B cell (primary cell): ENCODE data around the gene WDR5B. TPM values are rescaled to one million over a fixed set of nuclear protein-coding genes. Genes with fewer than 3 reads are reported as not detected.

ENCODE experiments used
- ATAC-seq: fragments of 200-7000 bp; cut with Tn5 transposase; one replicate; pipeline ENCODE4 v1.10.0; 2021; ENCODE audit warnings: low read depth, mild to moderate bottlenecking, moderate number of reproducible peaks, moderate library complexity
- CTCF ChIA-PET: fragments of 350-600 bp; sonication (Branson Sonifier 250); formaldehyde crosslinking; loops from one replicate; lab custom pipeline; 2021; ENCODE audit warnings: antibody characterized with exemption, inconsistent platforms; lab: Charles Lee
- POLR2A ChIA-PET: fragments of 350-600 bp; sonication (Branson Sonifier 250); formaldehyde crosslinking; loops from one replicate; lab custom pipeline; 2021; ENCODE audit warnings: antibody characterized with exemption; lab: Charles Lee
- DNase-seq: peaks from one replicate; pipeline ENCODE4 v3.0.0; 2013
- H2AFZ ChIP-seq: 2 replicates; pipeline ENCODE4 v1.6.1; 2012; ENCODE audit warnings: mild to moderate bottlenecking, low read depth, low read length; ENCODE audit not compliant: insufficient read depth, poor library complexity, severe bottlenecking
- H3K27ac ChIP-seq, 2 donors: 1 replicate in 1 of 2; 2 replicates in 1 of 2; pipeline ENCODE4 v1.5.1; 2012 to 2013; ENCODE audit warnings: low read length in 2 of 2, mild to moderate bottlenecking in 2 of 2, moderate library complexity in 1 of 2
- H3K27me3 ChIP-seq, 4 experiments: fragments of 200-600 bp in 1 of 4; sonication (generic) in 1 of 4; replicated peaks in 1 of 4; 1 replicate in 2 of 4; 2 replicates in 2 of 4; pipeline versions ENCODE4 v1.6.1 to v1.7.0; 2013 to 2016; ENCODE audit warnings: low read length in 3 of 4, mild to moderate bottlenecking in 2 of 4, mixed read lengths in 1 of 4, moderate library complexity in 1 of 4; ENCODE audit not compliant: insufficient read depth in 4 of 4, control insufficient read depth in 3 of 4; ENCODE audit errors: control extremely low read depth in 1 of 4
- H3K36me3 ChIP-seq, 2 experiments: replicated peaks in 1 of 2; 1 replicate in 1 of 2; 2 replicates in 1 of 2; pipeline versions ENCODE4 v1.6.1 to v1.7.1; 2013; ENCODE audit warnings: low read length in 1 of 2; ENCODE audit not compliant: insufficient read depth in 2 of 2, control insufficient read depth in 1 of 2; ENCODE audit errors: control extremely low read depth in 1 of 2, extremely low read depth in 1 of 2
- H3K4me1 ChIP-seq, 2 donors: fragments of 200-600 bp in 1 of 2; sonication (generic) in 1 of 2; 1 replicate in 1 of 2; 2 replicates in 1 of 2; pipeline versions ENCODE4 v1.5.1 to v1.6.1; 2013 to 2017; ENCODE audit warnings: low read length in 2 of 2; ENCODE audit not compliant: control insufficient read depth in 2 of 2, insufficient read depth in 2 of 2
- H3K4me2 ChIP-seq: replicated peaks from 2 replicates; pipeline ENCODE3; 2012; ENCODE audit warnings: mild to moderate bottlenecking, low read depth, low read length; ENCODE audit not compliant: poor library complexity, severe bottlenecking
- H3K4me3 ChIP-seq, 5 experiments: fragments of 200-600 bp in 1 of 5; sonication (generic) in 1 of 5; 1 replicate in 3 of 5; 2 replicates in 2 of 5; pipeline versions ENCODE4 v1.5.1 to v1.7.0; 2011 to 2016; ENCODE audit warnings: low read length in 4 of 5, mild to moderate bottlenecking in 4 of 5, low read depth in 2 of 5, control low read depth in 1 of 5, moderate library complexity in 1 of 5; ENCODE audit not compliant: insufficient read depth in 1 of 5; ENCODE audit errors: control extremely low read depth in 1 of 5, extremely low read depth in 1 of 5
- H3K79me2 ChIP-seq: fragments of 200-600 bp; sonication (generic); one replicate; pipeline ENCODE4 v1.6.0; 2016; ENCODE audit warnings: low read length; ENCODE audit not compliant: control insufficient read depth, insufficient read depth
- H3K9ac ChIP-seq: fragments of 200-600 bp; sonication (generic); 2 replicates; pipeline ENCODE4 v1.6.1; 2017; ENCODE audit warnings: mild to moderate bottlenecking, low read length, moderate library complexity
- H3K9me3 ChIP-seq, 3 donors: one replicate each; pipeline versions ENCODE4 v1.6.1 to v1.7.1; 2013; ENCODE audit warnings: low read length in 2 of 3; ENCODE audit not compliant: control insufficient read depth in 2 of 3, insufficient read depth in 1 of 3; ENCODE audit errors: control extremely low read depth in 1 of 3
- H4K20me1 ChIP-seq: 2 replicates; pipeline ENCODE4 v1.6.0; 2012; ENCODE audit warnings: mild to moderate bottlenecking, low read length; ENCODE audit not compliant: insufficient read depth, control insufficient read depth, poor library complexity, severe bottlenecking
- H3K27ac Mint-ChIP-seq: one replicate; pipeline ENCODE4 v1.8.0; 2021; ENCODE audit warnings: mixed read lengths
- H3K27me3 Mint-ChIP-seq: one replicate; pipeline ENCODE4 v1.8.0; 2021; ENCODE audit warnings: mixed read lengths
- H3K4me1 Mint-ChIP-seq: one replicate; pipeline ENCODE4 v1.8.0; 2021; ENCODE audit warnings: mixed read lengths
- H3K4me3 Mint-ChIP-seq: one replicate; pipeline ENCODE4 v1.8.0; 2021; ENCODE audit warnings: mixed read lengths
- H3K9me3 Mint-ChIP-seq: one replicate; pipeline ENCODE4 v1.8.0; 2022; ENCODE audit warnings: mixed read lengths; ENCODE audit not compliant: insufficient read depth
- EZH2 ChIP-seq: IDR thresholded peaks from 2 replicates; pipeline ENCODE4 v1.6.1; 2012; ENCODE audit warnings: borderline replicate concordance, low read depth, mild to moderate bottlenecking, moderate library complexity, low read length; ENCODE audit not compliant: insufficient read depth, poor library complexity, severe bottlenecking
- WGBS: methylation state at CpG from one replicate; pipeline ENCODE4 v1.1.5; 2013; ENCODE audit warnings: missing lambda C conversion rate; ENCODE audit not compliant: insufficient coverage; 5-methylcytosine and 5-hydroxymethylcytosine counted together
- intact Hi-C: fragments of 100-400 bp; cut with micrococcal nuclease; formaldehyde crosslinking; loops from one replicate; pipeline ENCODE4 v1.10.0; 2022
- polyA plus RNA-seq: library from polyadenylated mRNA; depleted of rRNA; stranded (reverse); fragments of >200 nt; gene quantifications from 2 replicates; pipeline ENCODE4 v1.2.3, GENCODE V29; 2012
- total RNA-seq, 2 donors: library from RNA; stranded (reverse); fragments of 120-200 nt in 1 of 2; gene quantifications; 1 replicate in 1 of 2; 2 replicates in 1 of 2; pipeline versions ENCODE4 v1.2.3 to v1.2.4, GENCODE V29; 2013 to 2022
- TF ChIP-seq, protein P1 (sequence below): fragments of 200-600 bp; IDR thresholded peaks from one replicate; pipeline ENCODE4 v1.8.0; 2022; ENCODE audit warnings: antibody characterized with exemption, mild to moderate bottlenecking

WDR5B gene
- total and polyA plus RNA-seq, 2 donors (not counting 1 experiment from before 2014, with no cell fraction given) = 3.5 to 11.6 TPM

DNA sequence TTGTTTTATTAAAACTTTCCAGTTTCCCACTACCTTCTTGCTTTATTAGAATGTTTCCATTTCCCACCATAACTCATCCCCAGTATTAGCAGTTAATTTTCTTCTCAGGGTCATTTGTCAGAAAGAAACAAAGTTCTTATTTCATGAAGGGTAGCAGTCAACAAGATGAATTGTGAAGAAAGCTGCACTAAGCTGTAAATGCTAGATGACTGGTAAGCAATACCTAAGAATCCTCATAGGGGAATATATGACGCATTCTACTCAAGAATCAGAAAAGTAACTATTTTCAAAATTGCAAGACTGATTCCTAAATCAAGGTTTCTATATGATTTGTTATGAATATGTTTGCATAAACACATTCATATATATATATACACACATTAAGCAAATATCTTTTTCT is 48.8 kb upstream of the WDR5B start:
- Mint-ChIP-seq H3K4me3 (no peak overlapping the region), H3K27me3 (no peaks in the 10 kb centered on the region), H3K4me1 (peaks cover 13% of the 10 kb centered on the region), H3K27ac (no peak overlapping the region), H3K9me3 (no peaks in the 10 kb centered on the region)
- H4K20me1 ChIP-seq = peaks cover 21% of the 10 kb centered on the region
- intact Hi-C loops = no loop called here
- no peak overlapping the region for H3K9ac ChIP-seq
- no peak overlapping the region for H3K4me3 ChIP-seq
- peaks cover 16% of the 10 kb centered on the region for H3K79me2 ChIP-seq
- H3K27ac ChIP-seq = no peak overlapping the region
- H3K27me3 ChIP-seq = no peaks in the 10 kb centered on the region
- WGBS = no CpG with 5 or more reads among the region's 1 CpG
- H3K4me2 ChIP-seq = no peak overlapping the region
- DNase-seq (no peak), ATAC-seq (no peak)
- H3K4me1 ChIP-seq = no peaks in the 10 kb centered on the region
- H3K9me3 ChIP-seq = no peaks in the 10 kb centered on the region
- H2AFZ ChIP-seq = no peak overlapping the region
- TF ChIP-seq, protein P1, sequence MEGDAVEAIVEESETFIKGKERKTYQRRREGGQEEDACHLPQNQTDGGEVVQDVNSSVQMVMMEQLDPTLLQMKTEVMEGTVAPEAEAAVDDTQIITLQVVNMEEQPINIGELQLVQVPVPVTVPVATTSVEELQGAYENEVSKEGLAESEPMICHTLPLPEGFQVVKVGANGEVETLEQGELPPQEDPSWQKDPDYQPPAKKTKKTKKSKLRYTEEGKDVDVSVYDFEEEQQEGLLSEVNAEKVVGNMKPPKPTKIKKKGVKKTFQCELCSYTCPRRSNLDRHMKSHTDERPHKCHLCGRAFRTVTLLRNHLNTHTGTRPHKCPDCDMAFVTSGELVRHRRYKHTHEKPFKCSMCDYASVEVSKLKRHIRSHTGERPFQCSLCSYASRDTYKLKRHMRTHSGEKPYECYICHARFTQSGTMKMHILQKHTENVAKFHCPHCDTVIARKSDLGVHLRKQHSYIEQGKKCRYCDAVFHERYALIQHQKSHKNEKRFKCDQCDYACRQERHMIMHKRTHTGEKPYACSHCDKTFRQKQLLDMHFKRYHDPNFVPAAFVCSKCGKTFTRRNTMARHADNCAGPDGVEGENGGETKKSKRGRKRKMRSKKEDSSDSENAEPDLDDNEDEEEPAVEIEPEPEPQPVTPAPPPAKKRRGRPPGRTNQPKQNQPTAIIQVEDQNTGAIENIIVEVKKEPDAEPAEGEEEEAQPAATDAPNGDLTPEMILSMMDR = no peak
- no peak for TF ChIP-seq EZH2
- ChIA-PET POLR2A (no interaction called here), CTCF (no interaction called here)
- peaks cover 9 to 25% of the 10 kb centered on the region in 2 experiments for H3K36me3 ChIP-seq

DNA sequence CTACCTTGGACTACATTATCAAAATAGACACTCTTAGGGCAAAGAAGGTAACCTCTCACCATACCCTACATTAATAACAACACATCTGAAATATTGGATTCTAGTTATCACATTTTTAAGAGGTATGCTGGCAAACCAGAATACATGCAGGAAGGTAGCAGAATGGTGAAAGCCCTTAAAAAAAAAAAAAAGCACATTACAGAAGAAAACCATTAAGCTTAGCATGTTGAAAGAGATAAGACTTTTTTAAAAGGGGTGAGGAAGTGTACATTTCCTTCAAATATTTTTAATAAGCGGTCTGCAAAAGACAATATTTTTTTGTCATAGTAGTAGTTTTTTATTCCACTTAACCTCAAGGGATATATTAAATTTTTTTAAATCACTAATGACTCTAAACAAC is 46.5 kb upstream of the WDR5B start:
- no CpG with 5 or more reads among the region's 1 CpG for WGBS
- DNase-seq (no peak), ATAC-seq (no peak)
- Mint-ChIP-seq H3K27ac (no peak overlapping the region), H3K27me3 (no peaks in the 10 kb centered on the region), H3K9me3 (no peaks in the 10 kb centered on the region), H3K4me3 (no peak overlapping the region), H3K4me1 (no peaks in the 10 kb centered on the region)
- Histone ChIP-seq H3K9ac (no peak overlapping the region), H3K36me3 (peaks cover 7 to 46% of the 10 kb centered on the region in 2 experiments), H3K9me3 (no peaks in the 10 kb centered on the region), H3K4me2 (no peak overlapping the region), H4K20me1 (peaks cover under 1% of the 10 kb centered on the region), H3K4me3 (no peak overlapping the region), H3K27ac (no peak overlapping the region), H2AFZ (no peak overlapping the region), H3K4me1 (no peaks in the 10 kb centered on the region), H3K27me3 (no peaks in the 10 kb centered on the region), H3K79me2 (no peaks in the 10 kb centered on the region)
- TF ChIP-seq EZH2 = no peak
- TF ChIP-seq, protein P1 = no peak
- ChIA-PET CTCF (no interaction called here), POLR2A (no interaction called here)
- intact Hi-C loops = no loop called here
